Neural crest cell (in vitro differentiated cells): ENCODE results near the gene TNNT3. TPM values are rescaled to one million over a fixed set of nuclear protein-coding genes. Genes with fewer than 3 reads are reported as not detected.

Experiments used
- DNase-seq: peaks from one replicate; pipeline ENCODE4 v3.0.0; 2021; ENCODE audit warnings: low read depth, mixed read lengths, low spot score
- H3K27ac Mint-ChIP-seq: one replicate; pipeline ENCODE4 v1.8.0; 2021; ENCODE audit warnings: mild to moderate bottlenecking, mixed read lengths; ENCODE audit not compliant: unreplicated experiment
- H3K27me3 Mint-ChIP-seq: 2 replicates; pipeline ENCODE4 v1.8.0; 2021; ENCODE audit warnings: low read depth, mild to moderate bottlenecking, mixed read lengths
- H3K36me3 Mint-ChIP-seq: 2 replicates; pipeline ENCODE4 v1.8.0; 2021; ENCODE audit warnings: low read depth, mild to moderate bottlenecking, mixed read lengths
- H3K4me1 Mint-ChIP-seq: 2 replicates; pipeline ENCODE4 v1.8.0; 2021; ENCODE audit warnings: mixed read lengths
- H3K4me3 Mint-ChIP-seq: one replicate; pipeline ENCODE4 v1.8.0; 2021; ENCODE audit warnings: mild to moderate bottlenecking, mixed read lengths
- H3K9me3 Mint-ChIP-seq: 2 replicates; pipeline ENCODE4 v1.8.0; 2021; ENCODE audit warnings: mixed read lengths
- CTCF ChIP-seq: fragments of 200-600 bp; sonication (generic); conservative IDR thresholded peaks from 2 replicates; pipeline ENCODE4 v1.5.0; 2021; ENCODE audit warnings: antibody characterized with exemption, mild to moderate bottlenecking
- microRNA-seq: library from miRNA; unstranded; fragments of <30 nt; microRNA quantifications from one replicate; pipeline ENCODE4, GENCODE V29; 2020
- total RNA-seq: library from RNA; stranded (reverse); gene quantifications from 2 replicates; pipeline ENCODE4 v1.2.1, GENCODE V29; 2021

Gene TNNT3
- total RNA-seq, 1 donor from 2014 or later = not detected

GRCh38 chr11:1987024-1987423, 67.5 kb downstream of the TNNT3 start:
- no peaks in the 10 kb centered on the region for H3K36me3 Mint-ChIP-seq
- H3K27me3 Mint-ChIP-seq = no peaks in the 10 kb centered on the region

GRCh38 chr11:1988174-1988573, 68.7 kb downstream of the TNNT3 start:
- Mint-ChIP-seq H3K9me3 (no peaks in the 10 kb centered on the region), H3K4me3 (no peak overlapping the region), H3K27ac (no peak overlapping the region), H3K36me3 (no peaks in the 10 kb centered on the region), H3K4me1 (no peaks in the 10 kb centered on the region), H3K27me3 (no peaks in the 10 kb centered on the region)
- no peak for TF ChIP-seq CTCF
- DNase-seq = no peak

More at GRCh38 chr11:1987024-1987423, 67.5 kb downstream of the TNNT3 start:
- H3K9me3 Mint-ChIP-seq = no peaks in the 10 kb centered on the region
- no peaks in the 10 kb centered on the region for H3K4me1 Mint-ChIP-seq
- TF ChIP-seq CTCF = no peak
- no peak for DNase-seq
- H3K4me3 Mint-ChIP-seq = no peak overlapping the region
- no peak overlapping the region for H3K27ac Mint-ChIP-seq

Small RNA genes within 50 kb of the gene (microRNA-seq; reads per million reads assigned to microRNA genes)
- gene MIR7847 = not detected

Other genes with a start within 250 kb of the TNNT3 start
- not detected in 2 replicates for gene KRTAP5-6, start 222.5 kb upstream of the TNNT3 start, total RNA-seq
- gene IFITM10, start 169.1 kb upstream of the TNNT3 start, total RNA-seq = 0.66 TPM in 1 of 2 replicates, not detected in the other
- 95.5 and 109 TPM in 2 replicates for gene CTSD, start 155.8 kb upstream of the TNNT3 start, total RNA-seq
- not detected in 2 replicates for gene SYT8, start 84.7 kb upstream of the TNNT3 start, total RNA-seq
- gene TNNI2, start 80.7 kb upstream of the TNNT3 start, total RNA-seq = not detected in 2 replicates
- not detected in 2 replicates for gene LSP1, start 66.6 kb upstream of the TNNT3 start, total RNA-seq
- not detected in 2 replicates for gene PRR33, start 27.8 kb upstream of the TNNT3 start, total RNA-seq
- 60.8 and 66.7 TPM in 2 replicates for gene MRPL23, start 27.6 kb downstream of the TNNT3 start, total RNA-seq
- gene H19, start 78.1 kb downstream of the TNNT3 start, total RNA-seq = 71.3 and 71.8 TPM in 2 replicates
- 19.0 and 20.1 TPM in 2 replicates for gene IGF2, start 219.7 kb downstream of the TNNT3 start, total RNA-seq
- not detected in 2 replicates for gene INS, start 241.5 kb downstream of the TNNT3 start, total RNA-seq